Measurements from ENCODE around the gene LRRC27.

LRRC27 gene

GRCh38 chr10:132360766-132361447, 28.9 kb downstream of the LRRC27 start:
- DNase-seq, result peak; percentile 63

- DNase-seq, result no peak
Observed at GRCh38 chr10:132361581-132362101, 29.6 kb downstream of the LRRC27 start.

- DNase-seq, result no peak
Observed at GRCh38 chr10:132362151-132362611, 30.2 kb downstream of the LRRC27 start.

- no peak for DNase-seq
Observed at GRCh38 chr10:132363376-132363775, 31.4 kb downstream of the LRRC27 start.

GRCh38 chr10:132363921-132364593, 32.1 kb downstream of the LRRC27 start:
- DNase-seq, result peak; percentile 32

GRCh38 chr10:132364594-132364970, 32.6 kb downstream of the LRRC27 start:
- no peak for DNase-seq

GRCh38 chr10:132365102-132365501, 33.1 kb downstream of the LRRC27 start:
- DNase-seq, result peak; percentile 39

- no peak for DNase-seq
Observed at GRCh38 chr10:132366006-132366405, 34.0 kb downstream of the LRRC27 start.

GRCh38 chr10:132366499-132366898, 34.5 kb downstream of the LRRC27 start:
- no peak for DNase-seq

- no peak for DNase-seq
Observed at GRCh38 chr10:132368391-132368790, 36.4 kb downstream of the LRRC27 start.

- no peak for DNase-seq
Observed at GRCh38 chr10:132368881-132369635, 37.1 kb downstream of the LRRC27 start.

- DNase-seq, result no peak
Observed at GRCh38 chr10:132369636-132370185, 37.7 kb downstream of the LRRC27 start.

- DNase-seq, result no peak
Observed at GRCh38 chr10:132370426-132371340, 38.7 kb downstream of the LRRC27 start.

GRCh38 chr10:132371641-132372081, 39.7 kb downstream of the LRRC27 start:
- peak; percentile 56 for DNase-seq

GRCh38 chr10:132372516-132373095, 40.6 kb downstream of the LRRC27 start:
- no peak for DNase-seq

- DNase-seq, result no peak
Observed at GRCh38 chr10:132373241-132373955, 41.4 kb downstream of the LRRC27 start.

- DNase-seq, result no peak
Observed at GRCh38 chr10:132374176-132374575, 42.2 kb downstream of the LRRC27 start.

GRCh38 chr10:132374612-132375011, 42.6 kb downstream of the LRRC27 start:
- DNase-seq, result no peak

- DNase-seq, result no peak
Observed at GRCh38 chr10:132375116-132375794, 43.3 kb downstream of the LRRC27 start.

GRCh38 chr10:132375795-132376297, 43.9 kb downstream of the LRRC27 start:
- DNase-seq, result no peak
